Heart right ventricle (tissue), 16 donors: Measurements from ENCODE around the gene OR5F1. TPM values are rescaled to one million over a fixed set of nuclear protein-coding genes. Genes with fewer than 3 reads are reported as not detected.

ENCODE experiments used
- ATAC-seq, 8 donors: fragments of 200-7000 bp; cut with Tn5 transposase; one replicate each; pipeline ENCODE4 v1.9.1; 2020; ENCODE audit warnings: mild to moderate bottlenecking in 8 of 8, moderate library complexity in 8 of 8, moderate number of reproducible peaks in 1 of 8
- DNase-seq, 2 donors: peaks; one replicate each; pipeline ENCODE4 v3.0.0-alpha.2; 2020
- H3K27ac ChIP-seq, 10 donors: fragments of 200-600 bp; sonication (generic) in 2 of 10; one replicate each; pipeline versions ENCODE4 v1.5.0 to v1.8.0; 2020 to 2022; ENCODE audit warnings: mild to moderate bottlenecking in 3 of 10
- H3K27me3 ChIP-seq, 7 donors: fragments of 200-600 bp; one replicate each; pipeline ENCODE4 v1.8.0; 2021 to 2022; ENCODE audit warnings: mild to moderate bottlenecking in 2 of 7
- H3K36me3 ChIP-seq, 9 donors: fragments of 200-600 bp; sonication (generic) in 1 of 9; one replicate each; pipeline versions ENCODE4 v1.5.0 to v1.8.0; 2020 to 2022; ENCODE audit warnings: mild to moderate bottlenecking in 2 of 9
- H3K4me1 ChIP-seq, 9 donors: fragments of 200-600 bp; sonication (generic) in 1 of 9; one replicate each; pipeline versions ENCODE4 v1.5.0 to v1.8.0; 2020 to 2022; ENCODE audit warnings: mild to moderate bottlenecking in 4 of 9
- H3K4me3 ChIP-seq, 10 donors: fragments of 200-600 bp; sonication (generic) in 2 of 10; one replicate each; pipeline versions ENCODE4 v1.5.0 to v1.8.0; 2020 to 2022; ENCODE audit warnings: mild to moderate bottlenecking in 7 of 10, moderate library complexity in 2 of 10
- H3K9me3 ChIP-seq, 11 donors: fragments of 200-600 bp in 10 of 11; sonication (generic) in 2 of 11; one replicate each; pipeline versions ENCODE4 v1.5.0 to v1.8.0; 2013 to 2022; ENCODE audit warnings: mild to moderate bottlenecking in 2 of 11, control low read depth in 1 of 11, moderate library complexity in 1 of 11
- CTCF ChIP-seq, 9 donors: fragments of 200-600 bp; sonication (generic) in 2 of 9; IDR thresholded peaks; one replicate each; pipeline versions ENCODE4 v1.5.0 to v1.8.0; 2021 to 2022; ENCODE audit warnings: antibody characterized with exemption in 9 of 9, mild to moderate bottlenecking in 5 of 9, moderate library complexity in 1 of 9
- WGBS, 2 donors: extraction: QIAGEN DNeasy Blood & Tissue Kit; methylation state at CpG; one replicate each; pipeline ENCODE4 v1.1.7; 2013; ENCODE audit warnings: inconsistent platforms in 1 of 2; 5-methylcytosine and 5-hydroxymethylcytosine counted together
- intact Hi-C, 10 donors: fragments of 100-400 bp; cut with DNase I; formaldehyde crosslinking; loops; one replicate each; pipeline versions ENCODE4 v1.11.1 to v1.14.2; 2022
- polyA plus RNA-seq, 2 donors: library from polyadenylated mRNA; stranded (reverse); fragments of 200-250 nt; gene quantifications; one replicate each; pipeline ENCODE4 v1.2.3, GENCODE V29; 2013
- total RNA-seq, 10 donors: library from RNA; stranded (reverse); fragmentation: NEBNext Ultra II Directional in 3 of 10; extraction: Animal tissue kit (Norgen Biotek cat#: 25700) in 3 of 10; gene quantifications; one replicate each; pipeline versions ENCODE4 v1.2.1 to v1.2.4, GENCODE V29; 2021 to 2023
- donor health status: Arrhythmogenic right ventricular cardiomyopathy.
- donor health status: ischemic (EF 13 %, LVEDD 7.1; RV severe dilation, severe dysfunction).
- donor health status: healthy with polysubstance abuse.
- donor health status: DM: no; HTN: yes; CAD: no.
- donor health status: DM: no; HTN: no; CAD: no.
- donor health status: ischemic (EF 25% LVEDD 6.9; RV normal size, moderate dysfunction).
- donor health status: ischemic (EF 25% LVEDD 5.7; RV mildly dilated, moderate dysfunction).
- donor health status: healthy.
- donor health status: DM: yes; HTN: yes; CAD: no.
- donor health status: Ischemic cardiomyopathy.
- donor health status: ischemic (EF 35%, LVEDD 5.7; RV mildly dilated, moderate dysfunction).
- donor health status: nonischemic (EF 11% LVEDD 7.7; RV severe dilation, severe dysfunction).
- donor health status: DM: yes; HTN: yes; CAD: no.
- donor health status: PGD.
- donor health status: ischemic (EF 29% LVEDD 5.4; RV normal size, mild dysfunction).
- donor health status: nonischemic (EF 23%, LVEDD 6.1; RV moderate dilation, normal function).

Gene OR5F1
- total and polyA plus RNA-seq, 12 donors = not detected

GRCh38 chr11:55970935-55971334, 23.5 kb downstream of the OR5F1 start:
- H3K9me3 ChIP-seq = peaks cover 0 to 9% (median 0%) of the 10 kb centered on the region in 11 donors
- ATAC-seq = no peak
- H3K4me3 ChIP-seq = no peak overlapping the region
- no peaks in the 10 kb centered on the region for H3K4me1 ChIP-seq
- no peaks in the 10 kb centered on the region for H3K27me3 ChIP-seq
- H3K36me3 ChIP-seq = no peaks in the 10 kb centered on the region
- 85 to 93% methylated on average over 3 of the region's 3 CpGs for WGBS, 2 donors
- no peak for DNase-seq
- no peak overlapping the region for H3K27ac ChIP-seq
- intact Hi-C loops = no loop called here
- no peak for TF ChIP-seq CTCF (IDR thresholded peaks at IDR 0.05)

DNA sequence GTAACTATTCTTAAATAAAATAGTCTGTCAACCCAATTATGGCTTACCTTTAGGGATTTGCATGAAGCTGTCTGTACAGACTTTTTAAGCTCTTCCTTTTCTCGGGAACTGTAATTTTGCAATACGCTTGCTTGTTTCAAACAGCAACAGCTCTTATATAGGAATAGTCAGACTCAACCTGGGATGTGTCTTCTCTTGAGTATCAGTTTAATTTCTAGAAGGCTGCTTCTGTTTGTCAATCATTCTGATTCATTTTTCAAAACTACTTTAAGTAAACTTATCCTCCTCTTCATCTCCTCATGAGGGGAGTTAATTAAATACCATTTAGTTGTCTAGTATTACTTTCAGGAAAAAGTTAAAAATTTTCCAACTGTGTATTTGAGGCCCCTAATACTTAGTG, 24.6 kb downstream of the OR5F1 start, which contains the start of gene OR10AG1:
OR10AG1 (minus strand) TSS at position 101 of the 400 bp plus-strand sequence; CDS start at position 63, 38 bp downstream.
- DNase-seq (no peak), ATAC-seq (no peak)
- WGBS, 2 donors = 81 to 85% methylated on average over 2 of the region's 2 CpGs
- Histone ChIP-seq H3K4me3 (no peak within 1 kb of the TSS), H3K27ac (no peak within 1 kb of the TSS), H3K36me3 (no peaks in the 10 kb centered on the region), H3K9me3 (peaks cover 0 to 9% (median 0%) of the 10 kb centered on the region in 11 donors), H3K4me1 (no peaks in the 10 kb centered on the region), H3K27me3 (no peaks in the 10 kb centered on the region)
- no peak for TF ChIP-seq CTCF (IDR thresholded peaks at IDR 0.05)
- intact Hi-C loops = no loop called here

- Histone ChIP-seq H3K27ac (no peak overlapping the region), H3K4me3 (no peak overlapping the region), H3K27me3 (no peaks in the 10 kb centered on the region), H3K9me3 (peaks cover 0 to 9% (median 0%) of the 10 kb centered on the region in 11 donors), H3K36me3 (no peaks in the 10 kb centered on the region), H3K4me1 (no peaks in the 10 kb centered on the region)
- intact Hi-C loops = no loop called here
- 71 to 74% methylated on average over 5 of the region's 5 CpGs for WGBS, 2 donors
- TF ChIP-seq CTCF (IDR thresholded peaks at IDR 0.05) = no peak
- no peak for DNase-seq
- no peak for ATAC-seq
Observed at GRCh38 chr11:55967914-55968313, 26.5 kb downstream of the OR5F1 start.

- Histone ChIP-seq H3K27me3 (no peaks in the 10 kb centered on the region), H3K4me1 (no peaks in the 10 kb centered on the region), H3K36me3 (no peaks in the 10 kb centered on the region), H3K27ac (no peak overlapping the region), H3K9me3 (peaks cover 0 to 6% (median 0%) of the 10 kb centered on the region in 11 donors), H3K4me3 (no peak overlapping the region)
- no peak for DNase-seq
- WGBS, 2 donors = 63 to 73% methylated on average over 2 of the region's 2 CpGs
- intact Hi-C loops = no loop called here
- no peak for ATAC-seq
- TF ChIP-seq CTCF (IDR thresholded peaks at IDR 0.05) = no peak
Observed at GRCh38 chr11:55966391-55966790, 28.0 kb downstream of the OR5F1 start.
